ENCODE measurements around the gene ZFHX2.

DNA sequence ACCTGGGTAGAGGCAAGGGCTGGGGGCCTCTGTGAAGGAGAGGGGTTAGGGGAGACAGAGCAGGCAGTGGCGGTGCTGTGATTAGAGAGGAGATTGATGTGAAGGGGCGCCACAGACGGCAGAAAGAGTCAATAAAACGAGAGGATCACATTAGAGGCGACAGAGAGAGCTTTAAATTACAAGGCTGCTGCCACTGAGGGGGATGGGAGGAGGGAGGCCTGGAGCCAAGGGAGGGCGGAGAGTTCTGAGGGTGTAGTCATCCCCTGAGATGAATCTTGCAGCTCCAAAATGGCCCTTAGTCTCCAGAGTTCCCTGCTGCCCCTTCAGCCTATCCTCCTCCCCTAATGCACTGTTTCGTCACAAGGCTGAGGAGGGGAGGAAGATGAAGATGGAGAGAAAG lies 12.8 kb downstream of the ZFHX2 start:
- TF ChIP-seq, protein P1, sequence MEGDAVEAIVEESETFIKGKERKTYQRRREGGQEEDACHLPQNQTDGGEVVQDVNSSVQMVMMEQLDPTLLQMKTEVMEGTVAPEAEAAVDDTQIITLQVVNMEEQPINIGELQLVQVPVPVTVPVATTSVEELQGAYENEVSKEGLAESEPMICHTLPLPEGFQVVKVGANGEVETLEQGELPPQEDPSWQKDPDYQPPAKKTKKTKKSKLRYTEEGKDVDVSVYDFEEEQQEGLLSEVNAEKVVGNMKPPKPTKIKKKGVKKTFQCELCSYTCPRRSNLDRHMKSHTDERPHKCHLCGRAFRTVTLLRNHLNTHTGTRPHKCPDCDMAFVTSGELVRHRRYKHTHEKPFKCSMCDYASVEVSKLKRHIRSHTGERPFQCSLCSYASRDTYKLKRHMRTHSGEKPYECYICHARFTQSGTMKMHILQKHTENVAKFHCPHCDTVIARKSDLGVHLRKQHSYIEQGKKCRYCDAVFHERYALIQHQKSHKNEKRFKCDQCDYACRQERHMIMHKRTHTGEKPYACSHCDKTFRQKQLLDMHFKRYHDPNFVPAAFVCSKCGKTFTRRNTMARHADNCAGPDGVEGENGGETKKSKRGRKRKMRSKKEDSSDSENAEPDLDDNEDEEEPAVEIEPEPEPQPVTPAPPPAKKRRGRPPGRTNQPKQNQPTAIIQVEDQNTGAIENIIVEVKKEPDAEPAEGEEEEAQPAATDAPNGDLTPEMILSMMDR (IDR thresholded peaks at IDR 0.05): no peak
- no peak for TF ChIP-seq ZFX (IDR thresholded peaks at IDR 0.05; ENCODE audit: borderline replicate concordance)
